HFF-Myc (cell line): Measurements from ENCODE around the gene BRF1.

Source experiments
- DNase-seq: peaks from one replicate; pipeline ENCODE4 v3.0.0-alpha.2; 2011; ENCODE audit warnings: low read depth; ENCODE audit errors: extremely low read depth
- H3K4me3 ChIP-seq: replicated peaks from 2 replicates; pipeline ENCODE4 v1.5.1; 2011; ENCODE audit warnings: low read depth, mild to moderate bottlenecking, control low read depth, low read length
- CTCF ChIP-seq: IDR thresholded peaks from 2 replicates; pipeline ENCODE4 v1.5.1; 2012; ENCODE audit warnings: mild to moderate bottlenecking, low read depth, low read length, control low read depth; ENCODE audit errors: missing control alignments

Gene BRF1

DNA sequence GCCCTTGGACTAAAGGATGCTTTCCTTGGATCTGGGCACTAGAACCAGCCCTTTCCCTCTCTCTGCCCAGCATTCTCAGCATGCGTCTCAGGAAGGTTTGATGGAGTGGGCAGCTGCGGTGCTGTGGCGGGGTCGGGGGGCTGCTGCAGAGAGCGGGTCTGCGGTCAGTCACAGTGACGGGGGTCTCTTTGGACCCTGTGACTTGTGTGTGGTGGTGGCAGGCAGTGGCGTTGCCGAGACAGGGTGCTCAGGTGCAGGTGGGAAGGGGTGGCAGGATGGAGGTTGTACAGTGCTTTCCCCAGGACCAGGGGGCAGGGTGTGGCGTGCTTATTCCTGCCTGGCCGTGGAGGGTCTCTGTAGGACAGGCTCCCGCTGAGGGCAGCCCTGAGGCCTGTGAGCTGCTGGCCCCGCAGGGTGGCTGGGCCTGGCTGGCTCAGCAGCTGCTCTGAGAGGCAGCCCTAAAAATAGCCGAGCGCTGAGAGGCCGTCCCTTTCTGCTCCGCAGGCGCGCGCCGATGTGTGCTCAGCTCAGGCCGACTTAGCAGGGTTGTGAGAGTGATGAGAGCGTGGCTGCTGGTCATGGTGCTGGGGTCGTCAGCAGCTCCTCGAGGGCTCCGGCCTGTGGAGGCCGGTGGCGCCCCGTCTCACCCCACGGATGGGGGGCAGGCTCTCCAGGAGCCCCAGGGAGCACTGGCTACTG, 23.4 kb upstream of the BRF1 start:
- no peak overlapping the region for H3K4me3 ChIP-seq
- DNase-seq, result no peak
- TF ChIP-seq CTCF, result no peak

- no peak for TF ChIP-seq CTCF
- no peak for DNase-seq
- no peak overlapping the region for H3K4me3 ChIP-seq
Measured at GRCh38 chr14:105323663-105324062, 22.9 kb upstream of the BRF1 start.

DNA sequence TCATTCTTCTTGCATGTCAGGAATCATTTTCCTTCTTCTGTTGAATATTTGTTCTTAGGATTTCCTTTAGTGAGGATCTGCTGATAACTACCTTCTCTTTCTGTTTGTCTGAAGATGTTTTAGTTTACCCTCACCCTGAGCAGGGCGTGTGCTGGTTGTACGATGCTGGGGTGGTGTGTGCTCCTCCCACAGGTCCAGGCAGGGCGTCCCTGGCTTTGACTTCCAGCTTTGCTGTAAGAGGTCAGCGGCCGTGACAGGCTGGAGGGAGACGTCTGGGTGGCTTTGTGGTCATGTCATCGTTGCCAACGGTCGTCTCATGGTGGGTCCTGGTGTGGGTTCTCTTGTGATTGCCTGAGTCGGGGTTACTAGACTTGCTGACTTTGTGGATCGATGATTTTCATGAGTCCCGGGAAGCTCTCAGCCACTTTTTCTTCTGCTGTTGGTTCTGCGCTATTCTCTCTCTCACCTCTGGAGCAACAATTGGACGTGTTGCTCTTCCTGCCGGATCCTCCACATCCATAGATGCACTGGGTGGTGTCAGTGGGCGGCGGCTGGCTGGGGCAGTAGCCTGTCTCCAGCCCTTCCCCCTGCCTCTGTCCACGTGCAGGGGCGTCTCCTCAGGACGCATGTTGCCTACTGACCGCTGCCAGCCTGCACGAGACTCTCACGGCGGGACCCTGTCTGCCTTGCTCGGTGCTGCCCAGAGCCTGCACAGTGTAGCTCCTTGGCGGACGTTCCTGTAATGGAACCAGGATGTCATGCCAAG, 22.2 kb upstream of the BRF1 start:
- H3K4me3 ChIP-seq, result no peak overlapping the region
- DNase-seq, result no peak
- no peak for TF ChIP-seq CTCF

- no peak for DNase-seq
- no peak overlapping the region for H3K4me3 ChIP-seq
- TF ChIP-seq CTCF, result no peak
Measured at GRCh38 chr14:105317546-105317945, 16.7 kb upstream of the BRF1 start.

DNA sequence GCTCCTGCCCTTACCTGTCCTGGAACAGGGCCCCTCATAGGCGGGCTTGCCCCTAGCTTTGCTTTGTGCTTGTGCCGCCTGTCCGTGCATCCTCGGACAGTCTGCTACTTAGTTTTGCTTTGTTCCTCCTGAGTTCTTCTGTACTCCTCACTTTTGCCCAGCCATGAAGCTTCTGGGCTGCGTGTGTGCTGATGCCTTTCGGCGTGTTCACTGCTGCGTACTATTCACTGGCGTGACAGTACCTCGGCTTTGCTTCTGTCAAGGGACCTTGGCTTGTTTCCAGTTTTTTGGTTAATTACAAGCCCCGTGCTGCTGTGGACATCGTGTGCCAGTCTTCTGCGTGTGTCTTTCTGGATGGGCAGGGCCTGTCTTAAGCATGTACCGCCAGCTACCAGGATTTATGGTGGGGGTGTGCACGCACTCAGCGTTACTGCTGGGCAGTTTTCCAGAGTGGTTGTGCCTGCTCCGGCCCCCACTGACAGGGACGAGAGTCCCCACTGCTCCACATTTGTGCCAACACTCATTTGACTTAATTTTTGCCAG, 16.2 kb upstream of the BRF1 start:
- H3K4me3 ChIP-seq, result no peak overlapping the region
- DNase-seq, result no peak

GRCh38 chr14:105316577-105316941, 15.8 kb upstream of the BRF1 start:
- DNase-seq, result no peak
- H3K4me3 ChIP-seq, result no peak overlapping the region
- TF ChIP-seq CTCF, result no peak

More for the DNA sequence above, 16.2 kb upstream of the BRF1 start:
- TF ChIP-seq CTCF, result no peak
